SU-DHL-6 (cell line): ENCODE measurements around the gene PRKAR2B.

Experiments used
- CTCF ChIP-seq: fragments of 200-600 bp; sonication (generic); IDR thresholded peaks from one replicate; pipeline ENCODE4 v1.5.1; 2017; ENCODE audit warnings: antibody characterized with exemption, mild to moderate bottlenecking, low read length, moderate library complexity; ENCODE audit not compliant: insufficient read depth, poor library complexity, severe bottlenecking
- EZH2phosphoT487 ChIP-seq: fragments of 200-600 bp; sonication (generic), shearing (Covaris generic); conservative IDR thresholded peaks from 2 replicates; pipeline ENCODE4 v1.6.1; 2018; ENCODE audit warnings: mild to moderate bottlenecking, antibody characterized with exemption, low read length, moderate library complexity, mixed read lengths

DNA sequence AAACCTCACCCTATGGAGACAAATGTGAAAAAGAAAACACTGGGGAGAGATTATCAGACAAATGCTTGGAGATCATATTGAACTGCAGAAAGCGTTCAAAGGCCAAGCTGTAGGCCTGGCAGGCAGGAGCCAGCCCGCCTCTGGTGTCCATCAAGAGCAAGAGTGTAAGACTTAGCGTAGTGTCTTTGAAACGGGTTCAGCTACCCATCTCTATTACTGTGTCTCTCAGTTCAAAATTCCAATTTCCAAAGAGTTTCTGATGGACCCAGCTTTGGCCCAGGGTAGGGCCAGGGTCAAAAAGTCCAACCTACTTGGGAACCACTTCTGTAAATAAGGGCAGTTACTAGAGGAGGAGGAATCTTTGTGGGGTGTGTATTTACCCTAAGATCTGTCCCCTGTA is 78.9 kb downstream of the PRKAR2B start:
- TF ChIP-seq CTCF (no peak), EZH2phosphoT487 (no peak)
